ENCODE data around the gene KCNAB1.

Gene KCNAB1

GRCh38 chr3:156535162-156535627, 414.8 kb downstream of the KCNAB1 start:
- TF ChIP-seq CTCF (IDR thresholded peaks at IDR 0.05; ENCODE audit: insufficient read depth, low read length, poor library complexity, severe bottlenecking), result no peak
- no peak for TF ChIP-seq EZH2phosphoT487 (conservative IDR thresholded peaks at IDR 0.05; ENCODE audit: low read length)
- Histone ChIP-seq H3K4me3 (ENCODE audit: insufficient read depth, low read length, poor library complexity, severe bottlenecking) (no peak overlapping the region), H4K20me1 (ENCODE audit: low read depth, low read length) (no peaks in the 10 kb centered on the region), H3K27me3 (ENCODE audit: low read length) (no peaks in the 10 kb centered on the region), H2AFZ (ENCODE audit: low read depth, low read length, severe bottlenecking) (no peak overlapping the region), H3K4me2 (ENCODE audit: low read depth, low read length, poor library complexity, severe bottlenecking) (no peak overlapping the region), H3K79me2 (ENCODE audit: insufficient read depth, low read length) (no peaks in the 10 kb centered on the region), H3K36me3 (ENCODE audit: low read length) (peaks cover 9% of the 10 kb centered on the region; the same call in 1 of the 2 replicates), H3K9ac (ENCODE audit: low read length) (no peak overlapping the region), H3K9me2 (replicated peaks; ENCODE audit: insufficient read depth, low read length) (no peaks in the 10 kb centered on the region), H3K9me3 (ENCODE audit: insufficient read depth, low read length) (no peaks in the 10 kb centered on the region), H3K27ac (ENCODE audit: low read depth, low read length) (no peak overlapping the region), H3F3A (ENCODE audit: insufficient read depth) (no peaks in the 10 kb centered on the region)

GRCh38 chr3:156535798-156536197, 415.4 kb downstream of the KCNAB1 start:
- Histone ChIP-seq H3K9ac (ENCODE audit: low read length) (no peak overlapping the region), H3K27me3 (ENCODE audit: low read length) (no peaks in the 10 kb centered on the region), H3K27ac (ENCODE audit: low read depth, low read length) (no peak overlapping the region), H3K4me2 (ENCODE audit: low read depth, low read length, poor library complexity, severe bottlenecking) (no peak overlapping the region), H3K79me2 (ENCODE audit: insufficient read depth, low read length) (no peaks in the 10 kb centered on the region), H4K20me1 (ENCODE audit: low read depth, low read length) (no peaks in the 10 kb centered on the region), H3K9me3 (ENCODE audit: insufficient read depth, low read length) (no peaks in the 10 kb centered on the region), H3K9me2 (replicated peaks; ENCODE audit: insufficient read depth, low read length) (no peaks in the 10 kb centered on the region), H3F3A (ENCODE audit: insufficient read depth) (no peaks in the 10 kb centered on the region), H3K36me3 (ENCODE audit: low read length) (peaks cover 13% of the 10 kb centered on the region; the same call in 1 of the 2 replicates), H3K4me3 (ENCODE audit: insufficient read depth, low read length, poor library complexity, severe bottlenecking) (no peak overlapping the region), H2AFZ (ENCODE audit: low read depth, low read length, severe bottlenecking) (no peak overlapping the region)
- TF ChIP-seq EZH2phosphoT487 (conservative IDR thresholded peaks at IDR 0.05; ENCODE audit: low read length) (no peak), CTCF (IDR thresholded peaks at IDR 0.05; ENCODE audit: insufficient read depth, low read length, poor library complexity, severe bottlenecking) (no peak)

- Histone ChIP-seq H3K4me3 (ENCODE audit: insufficient read depth, low read length, poor library complexity, severe bottlenecking) (no peak overlapping the region), H3K27me3 (ENCODE audit: low read length) (no peaks in the 10 kb centered on the region), H3K9ac (ENCODE audit: low read length) (no peak overlapping the region), H3K36me3 (ENCODE audit: low read length) (peaks cover 13% of the 10 kb centered on the region; the same call in 1 of the 2 replicates), H4K20me1 (ENCODE audit: low read depth, low read length) (no peaks in the 10 kb centered on the region), H3K79me2 (ENCODE audit: insufficient read depth, low read length) (no peaks in the 10 kb centered on the region), H3K27ac (ENCODE audit: low read depth, low read length) (no peak overlapping the region), H2AFZ (ENCODE audit: low read depth, low read length, severe bottlenecking) (no peak overlapping the region), H3K4me2 (ENCODE audit: low read depth, low read length, poor library complexity, severe bottlenecking) (no peak overlapping the region), H3K9me3 (ENCODE audit: insufficient read depth, low read length) (no peaks in the 10 kb centered on the region), H3F3A (ENCODE audit: insufficient read depth) (no peaks in the 10 kb centered on the region; the same call in 1 of the 2 replicates), H3K9me2 (replicated peaks; ENCODE audit: insufficient read depth, low read length) (no peaks in the 10 kb centered on the region)
- no peak for TF ChIP-seq CTCF (IDR thresholded peaks at IDR 0.05; ENCODE audit: insufficient read depth, low read length, poor library complexity, severe bottlenecking)
- TF ChIP-seq EZH2phosphoT487 (conservative IDR thresholded peaks at IDR 0.05; ENCODE audit: low read length), result no peak
These were observed 416.3 kb downstream of the KCNAB1 start for GRCh38 chr3:156536524-156537316.
